Activated CD4-positive, alpha-beta memory T cell treated with anti-CD3 and anti-CD28 coated beads for 36 hours (primary cell): ENCODE data around the gene SRPK2. TPM values are rescaled to one million over a fixed set of nuclear protein-coding genes. Genes with fewer than 3 reads are reported as not detected.
"Not testable (repeated sequence)": the region's sequence is repeated elsewhere in the genome, so short reads cannot be mapped to it uniquely, and the experiment has no call there.

Experiments used
- CTCF ChIA-PET: fragments of 350-600 bp; sonication (Branson Sonifier 250); formaldehyde crosslinking; loops from one replicate; lab custom pipeline; 2021; ENCODE audit warnings: antibody characterized with exemption, inconsistent platforms; lab: Charles Lee
- POLR2A ChIA-PET: fragments of 350-600 bp; sonication (Branson Sonifier 250); formaldehyde crosslinking; loops from one replicate; lab custom pipeline; 2021; ENCODE audit warnings: antibody characterized with exemption; lab: Charles Lee
- DNase-seq: peaks from one replicate; pipeline ENCODE4 v3.0.0-alpha.2; 2020
- H3K27ac Mint-ChIP-seq: one replicate; pipeline ENCODE4 v1.8.0; 2021; ENCODE audit warnings: mixed read lengths
- H3K27me3 Mint-ChIP-seq: one replicate; pipeline ENCODE4 v1.8.0; 2021; ENCODE audit warnings: mixed read lengths
- H3K36me3 Mint-ChIP-seq: one replicate; pipeline ENCODE4 v1.8.0; 2021; ENCODE audit warnings: mixed read lengths
- H3K4me1 Mint-ChIP-seq: one replicate; pipeline ENCODE4 v1.8.0; 2021; ENCODE audit warnings: low read depth, mixed read lengths
- H3K4me3 Mint-ChIP-seq: one replicate; pipeline ENCODE4 v1.8.0; 2021; ENCODE audit warnings: mild to moderate bottlenecking, mixed read lengths
- H3K9me3 Mint-ChIP-seq: one replicate; pipeline ENCODE4 v1.8.0; 2021; ENCODE audit warnings: mixed read lengths
- intact Hi-C: fragments of 100-400 bp; cut with micrococcal nuclease; formaldehyde crosslinking; loops from one replicate; pipeline ENCODE4 v1.15.1; 2023
- total RNA-seq, 2 experiments: library from RNA; stranded (reverse); gene quantifications; one replicate each; pipeline ENCODE4 v1.2.3, GENCODE V29; 2021

The SRPK2 gene
- 10 to 100 TPM; 39.1 to 40.6 TPM for total RNA-seq

DNA sequence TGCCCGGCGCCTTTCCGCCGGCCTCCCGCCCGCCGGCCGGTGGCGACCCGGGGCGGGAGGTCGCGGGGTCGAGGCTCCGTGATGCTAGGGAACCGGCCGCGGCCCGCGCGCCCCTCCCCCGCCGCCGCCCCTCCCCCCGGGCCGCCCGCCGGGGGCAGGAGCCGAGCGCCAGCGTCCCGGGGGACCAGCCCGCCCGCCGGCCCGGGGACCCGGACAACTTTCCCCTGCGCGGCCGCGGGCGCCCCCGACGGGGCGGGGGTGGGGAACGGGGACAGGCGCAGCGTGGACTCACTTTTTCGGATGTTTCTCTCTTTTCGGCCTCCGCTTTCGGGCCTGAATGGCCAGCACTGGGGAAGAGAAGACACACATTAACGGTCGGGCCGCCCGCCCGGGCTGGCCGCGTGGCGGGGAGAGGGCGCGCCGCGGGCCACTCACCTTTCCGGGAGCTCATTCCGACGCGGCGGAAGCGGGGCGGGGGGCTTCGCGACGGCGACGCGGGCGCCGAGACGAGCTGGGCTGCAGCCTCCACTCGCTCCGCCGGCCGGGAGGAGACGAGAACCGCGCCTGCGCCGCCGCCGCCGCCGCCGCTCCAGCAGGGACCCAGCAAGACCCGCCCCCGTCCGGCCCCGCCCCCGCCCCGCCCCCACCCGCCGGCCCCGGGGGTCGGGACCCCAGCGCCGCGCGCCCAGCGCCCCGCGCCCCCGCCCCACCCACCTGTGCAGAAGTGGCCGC, at the start of gene SRPK2:
Gene SRPK2, minus strand, starts transcription at position 566 of the 732 bp plus-strand sequence.
- POLR2A ChIA-PET, result interaction anchor here (0.6 to 1.2 kb wide), 4 partner anchors 99 to 405 kb away, joined by 3 to 4 read pairs (median 4); no protein-coding TSS in a partner anchor
- peaks cover 32% of the 10 kb centered on the region for H3K4me1 Mint-ChIP-seq
- CTCF ChIA-PET, result interaction anchor here (0.7 to 1.6 kb wide), 4 partner anchors 10 to 266 kb away, joined by 3 to 4 read pairs (median 3); no protein-coding TSS in a partner anchor
- peaks cover 3% of the 10 kb centered on the region for H3K36me3 Mint-ChIP-seq
- H3K27ac Mint-ChIP-seq, result peak within 1 kb of the TSS; percentile 69
- peak; percentile 84 for DNase-seq
- peak within 1 kb of the TSS; percentile 84 for H3K4me3 Mint-ChIP-seq
- no peaks in the 10 kb centered on the region for H3K9me3 Mint-ChIP-seq
- H3K27me3 Mint-ChIP-seq, result no peaks in the 10 kb centered on the region
- intact Hi-C loops, result loop anchor here (2.0 to 5.0 kb wide), 3 partner anchors 36 to 142 kb away; no protein-coding TSS in a partner anchor

DNA sequence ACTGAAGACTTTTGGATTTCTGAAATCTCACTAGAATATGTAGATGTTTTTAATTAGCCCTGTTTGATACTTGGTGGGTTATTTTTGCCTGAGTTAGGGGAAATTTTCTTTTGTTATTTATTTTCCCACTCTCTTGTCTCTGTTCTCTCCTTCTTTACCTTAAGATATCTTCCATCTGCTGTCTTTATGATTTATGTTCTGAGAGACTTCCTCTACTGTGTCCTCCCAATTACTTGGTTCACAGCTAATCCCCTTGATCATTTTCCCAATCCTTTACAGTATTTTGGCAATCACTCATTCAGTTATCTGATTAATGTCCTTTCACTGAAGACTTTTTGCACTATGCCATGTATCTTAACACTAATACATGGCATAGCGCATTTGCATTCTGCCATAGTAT, 49.5 kb upstream of the SRPK2 start:
- Mint-ChIP-seq H3K27ac (no peak overlapping the region), H3K27me3 (no peaks in the 10 kb centered on the region), H3K9me3 (no peaks in the 10 kb centered on the region), H3K4me1 (peaks cover 11% of the 10 kb centered on the region), H3K36me3 (no peaks in the 10 kb centered on the region), H3K4me3 (no peak overlapping the region)
- DNase-seq, result no peak
- CTCF ChIA-PET, result interaction anchor here (1.6 kb wide), 1 partner anchor 8 kb away, joined by 6 read pairs; no protein-coding TSS in a partner anchor
- POLR2A ChIA-PET, result interaction anchor here (0.9 kb wide), 1 partner anchor 12 kb away, joined by 3 read pairs; no protein-coding TSS in a partner anchor
- intact Hi-C loops, result loop anchor here (10.0 kb wide), 1 partner anchor 47 kb away; no protein-coding TSS in a partner anchor

DNA sequence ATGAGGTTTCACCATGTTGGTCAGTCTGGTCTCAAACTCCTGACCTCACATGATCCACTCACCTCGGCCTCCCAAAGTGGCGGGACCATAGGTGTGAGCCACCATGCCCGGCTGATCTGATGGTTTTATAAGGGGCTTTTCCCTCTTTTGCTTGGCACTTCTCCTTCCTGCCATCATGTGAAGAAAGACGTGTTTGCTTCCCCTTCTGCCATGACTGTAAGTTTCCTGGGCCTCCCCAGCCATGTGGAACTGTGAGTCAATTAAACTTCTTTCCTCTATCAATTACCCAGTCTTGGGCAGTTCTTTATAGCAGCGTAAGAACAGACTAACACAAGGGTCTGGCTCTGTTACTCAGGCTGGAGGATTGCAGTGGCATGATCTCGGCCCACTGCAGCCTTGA, 48.6 kb upstream of the SRPK2 start:
- CTCF ChIA-PET, H3K36me3 Mint-ChIP-seq, H3K27me3 Mint-ChIP-seq, H3K4me3 Mint-ChIP-seq, H3K9me3 Mint-ChIP-seq, POLR2A ChIA-PET, H3K27ac Mint-ChIP-seq, DNase-seq: not testable (repeated sequence)
- peaks cover 11% of the 10 kb centered on the region for H3K4me1 Mint-ChIP-seq
- intact Hi-C loops, result loop anchor here (10.0 kb wide), 1 partner anchor 47 kb away; no protein-coding TSS in a partner anchor

DNA sequence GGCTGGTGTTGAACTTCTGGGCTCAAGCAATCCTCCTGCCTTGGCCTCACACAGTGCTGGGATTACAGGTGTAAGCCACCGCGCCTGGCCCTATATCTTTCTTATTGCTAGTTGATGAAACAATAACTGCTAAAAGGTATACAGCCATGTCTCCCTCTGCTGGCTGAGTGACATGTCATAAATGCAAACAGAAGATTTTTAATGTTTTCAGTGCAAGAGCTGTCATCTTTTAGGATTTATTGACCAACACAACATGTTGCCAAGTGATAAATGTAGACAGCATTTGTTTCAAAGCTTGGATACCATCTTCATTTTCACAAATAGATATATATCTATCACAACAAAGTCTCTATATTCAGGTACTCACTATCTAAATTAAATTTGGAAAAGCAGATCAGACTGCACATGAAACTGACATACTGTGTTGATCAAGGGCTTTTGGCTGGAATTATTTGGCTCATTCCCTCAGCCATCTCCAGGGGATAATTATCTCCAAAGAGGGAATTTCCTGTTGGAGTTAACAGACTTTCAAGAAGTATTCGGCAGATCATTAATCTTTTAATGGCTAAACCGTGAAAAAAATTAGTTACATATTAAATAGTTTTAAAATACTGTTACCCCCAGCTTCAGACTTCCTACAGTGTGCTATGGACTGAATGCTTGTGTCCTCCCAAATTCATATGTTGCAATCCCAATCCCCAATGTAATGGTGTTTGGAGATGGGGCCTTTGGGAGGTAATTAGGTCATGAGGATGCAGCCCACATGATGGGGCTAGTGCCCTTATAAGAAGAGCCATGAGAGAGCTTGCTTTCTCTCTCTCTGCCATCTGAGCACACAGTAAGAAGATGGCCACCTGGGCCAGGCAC, 41.3 kb upstream of the SRPK2 start:
- ChIA-PET POLR2A (no interaction called here), CTCF (interaction anchor here (0.6 to 2.0 kb wide), 13 partner anchors 9 to 540 kb away, joined by 3 to 8 read pairs (median 4); no protein-coding TSS in a partner anchor)
- Mint-ChIP-seq H3K36me3 (no peaks in the 10 kb centered on the region), H3K27ac (no peak overlapping the region), H3K4me1 (peaks cover 19% of the 10 kb centered on the region), H3K9me3 (no peaks in the 10 kb centered on the region), H3K27me3 (no peaks in the 10 kb centered on the region), H3K4me3 (no peak overlapping the region)
- intact Hi-C loops, result loop anchor here (1.0 to 10.0 kb wide), 8 partner anchors 38 to 507 kb away; no protein-coding TSS in a partner anchor
- DNase-seq, result peak; percentile 57

DNA sequence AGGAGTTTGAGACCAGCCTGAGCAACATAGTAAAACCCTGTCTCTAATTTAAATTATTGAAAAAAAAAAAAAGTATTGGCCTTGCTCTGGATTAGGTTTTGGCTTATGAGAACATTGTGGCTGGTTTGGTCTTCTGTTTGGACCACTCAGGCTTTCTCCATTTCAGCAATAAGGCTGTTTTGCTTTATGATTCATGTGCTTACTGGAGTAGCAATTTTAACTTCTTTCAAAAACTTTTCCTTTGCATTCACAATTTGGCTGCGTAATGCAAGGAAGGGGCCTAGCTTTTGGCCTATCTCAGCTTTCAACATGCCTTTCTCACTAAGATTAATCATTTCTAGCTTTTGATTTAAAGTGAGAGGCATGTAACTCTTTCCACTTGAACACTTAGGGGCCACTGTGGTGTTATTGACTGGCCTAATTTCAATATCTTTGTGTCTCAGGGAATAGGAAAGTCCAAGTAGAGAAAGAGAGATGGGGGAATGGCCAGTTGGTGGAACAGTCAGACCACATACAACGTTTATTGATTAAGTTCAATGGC, 38.0 kb upstream of the SRPK2 start:
- peaks cover 19% of the 10 kb centered on the region for H3K4me1 Mint-ChIP-seq
- H3K27me3 Mint-ChIP-seq, result no peaks in the 10 kb centered on the region
- ChIA-PET CTCF (interaction anchor here (0.6 to 1.2 kb wide), 6 partner anchors 14 to 1836 kb away, joined by 3 to 6 read pairs (median 3); no protein-coding TSS in a partner anchor), POLR2A (interaction anchor here (0.7 to 1.0 kb wide), 3 partner anchors 12 to 297 kb away, joined by 3 to 4 read pairs (median 3); no protein-coding TSS in a partner anchor)
- no peaks in the 10 kb centered on the region for H3K36me3 Mint-ChIP-seq
- DNase-seq, result peak; percentile 38
- H3K4me3 Mint-ChIP-seq, result no peak overlapping the region
- intact Hi-C loops, result loop anchor here (2.0 to 5.0 kb wide), 5 partner anchors 34 to 484 kb away; no protein-coding TSS in a partner anchor
- H3K9me3 Mint-ChIP-seq, result no peaks in the 10 kb centered on the region
- peak overlapping the region; percentile 63 for H3K27ac Mint-ChIP-seq

DNA sequence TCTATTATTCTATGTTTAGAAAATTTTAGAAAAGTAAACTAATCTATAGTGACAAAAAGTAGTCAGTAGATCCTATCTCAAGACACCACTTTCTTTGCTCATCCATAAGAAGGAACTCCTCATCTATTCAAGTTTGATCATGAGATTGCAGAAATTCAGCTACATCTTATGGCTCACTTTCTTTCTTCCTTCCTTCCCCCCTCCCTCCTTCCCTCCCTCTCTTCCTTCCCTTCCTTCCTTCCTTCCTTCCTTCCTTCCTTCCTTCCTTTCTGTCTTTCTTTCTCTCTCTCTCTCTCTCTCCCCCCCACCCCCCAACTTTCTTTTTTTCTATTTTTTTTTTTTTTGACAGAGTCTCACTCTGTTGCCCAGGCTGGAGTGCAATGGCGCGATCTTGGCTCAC, 35.3 kb upstream of the SRPK2 start:
- no peak overlapping the region for H3K27ac Mint-ChIP-seq
- intact Hi-C loops, result no loop called here
- CTCF ChIA-PET, result no interaction called here
- no peak overlapping the region for H3K4me3 Mint-ChIP-seq
- peaks cover 16% of the 10 kb centered on the region for H3K4me1 Mint-ChIP-seq
- H3K36me3 Mint-ChIP-seq, result no peaks in the 10 kb centered on the region
- POLR2A ChIA-PET, result no interaction called here
- no peaks in the 10 kb centered on the region for H3K27me3 Mint-ChIP-seq
- H3K9me3 Mint-ChIP-seq, result no peaks in the 10 kb centered on the region
- DNase-seq, result no peak

DNA sequence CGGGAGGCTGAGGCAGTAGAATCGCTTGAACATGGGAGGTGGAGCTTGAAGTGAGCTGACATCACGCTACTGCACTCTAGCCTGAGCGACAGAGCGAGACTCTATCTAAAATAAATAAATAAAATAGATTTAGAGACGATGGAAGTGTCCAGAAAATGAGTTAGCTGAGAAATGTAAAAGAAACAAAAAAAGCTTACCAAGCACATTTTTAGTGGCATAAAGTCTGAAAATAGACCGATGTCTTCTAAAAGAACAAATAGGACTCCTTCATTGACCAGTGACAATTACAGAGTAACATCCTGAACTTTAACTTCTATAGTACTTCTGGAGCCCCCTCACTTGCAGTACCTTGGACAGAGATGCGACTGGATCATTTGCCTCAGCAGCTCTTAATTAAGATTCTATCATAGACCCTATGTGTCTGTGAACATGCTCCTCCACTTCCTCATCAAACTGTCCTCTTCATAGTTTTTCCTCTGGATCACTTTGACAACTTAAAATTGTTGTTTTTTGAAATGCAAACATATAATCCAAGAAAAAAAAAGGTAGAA, 25.2 kb upstream of the SRPK2 start:
- Mint-ChIP-seq H3K9me3 (no peaks in the 10 kb centered on the region), H3K36me3 (no peaks in the 10 kb centered on the region), H3K4me3 (no peak overlapping the region), H3K4me1 (no peaks in the 10 kb centered on the region), H3K27me3 (no peaks in the 10 kb centered on the region), H3K27ac (no peak overlapping the region)
- POLR2A ChIA-PET, result no interaction called here
- no peak for DNase-seq
- CTCF ChIA-PET, result interaction anchor here (1.3 kb wide), 1 partner anchor 15 kb away, joined by 4 read pairs; no protein-coding TSS in a partner anchor
- intact Hi-C loops, result no loop called here

DNA sequence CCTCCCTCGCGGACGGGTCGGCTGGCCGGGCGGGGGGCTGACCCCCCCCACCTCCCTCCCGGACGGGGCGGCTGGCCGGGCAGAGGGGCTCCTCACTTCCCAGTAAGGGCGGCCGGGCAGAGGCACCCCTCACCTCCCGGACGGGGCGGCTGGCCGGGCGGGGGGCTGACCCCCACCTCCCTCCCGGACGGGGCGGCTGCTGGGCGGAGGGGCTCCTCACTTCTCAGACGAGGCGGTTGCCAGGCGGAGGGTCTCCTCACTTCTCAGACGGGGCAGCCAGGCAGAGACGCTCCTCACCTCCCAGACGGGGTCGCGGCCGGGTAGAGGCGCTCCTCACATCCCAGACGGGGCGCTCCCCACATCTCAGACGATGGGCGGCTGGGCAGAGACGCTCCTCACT, 22.1 kb upstream of the SRPK2 start:
- H3K4me3 Mint-ChIP-seq, CTCF ChIA-PET, H3K27me3 Mint-ChIP-seq, H3K4me1 Mint-ChIP-seq, H3K36me3 Mint-ChIP-seq, POLR2A ChIA-PET, intact Hi-C loops, H3K9me3 Mint-ChIP-seq, DNase-seq, H3K27ac Mint-ChIP-seq: not testable (repeated sequence)

DNA sequence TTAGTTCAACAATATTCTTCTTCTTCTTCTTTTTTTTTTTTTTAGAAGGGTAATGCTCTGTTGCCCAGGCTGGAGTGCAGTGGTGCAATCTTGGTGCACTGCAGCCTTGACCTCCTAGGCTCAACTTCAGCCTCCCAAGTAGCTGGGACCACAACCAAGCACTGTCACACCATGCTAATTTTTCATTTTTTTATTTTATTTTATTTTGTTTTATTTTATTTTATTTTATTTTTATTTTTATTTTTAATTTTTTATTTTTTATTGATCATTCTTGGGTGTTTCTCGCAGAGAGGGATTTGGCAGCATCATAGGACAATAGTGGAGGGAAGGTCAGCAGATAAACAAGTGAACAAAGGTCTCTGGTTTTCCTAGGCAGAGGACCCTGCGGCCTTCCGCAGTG, 21.1 kb upstream of the SRPK2 start:
- POLR2A ChIA-PET, result interaction anchor here (0.6 kb wide), 1 partner anchor 33 kb away, joined by 3 read pairs; no protein-coding TSS in a partner anchor
- H3K4me1 Mint-ChIP-seq, H3K36me3 Mint-ChIP-seq, H3K4me3 Mint-ChIP-seq, H3K9me3 Mint-ChIP-seq, DNase-seq, CTCF ChIA-PET, intact Hi-C loops, H3K27me3 Mint-ChIP-seq, H3K27ac Mint-ChIP-seq: not testable (repeated sequence)

DNA sequence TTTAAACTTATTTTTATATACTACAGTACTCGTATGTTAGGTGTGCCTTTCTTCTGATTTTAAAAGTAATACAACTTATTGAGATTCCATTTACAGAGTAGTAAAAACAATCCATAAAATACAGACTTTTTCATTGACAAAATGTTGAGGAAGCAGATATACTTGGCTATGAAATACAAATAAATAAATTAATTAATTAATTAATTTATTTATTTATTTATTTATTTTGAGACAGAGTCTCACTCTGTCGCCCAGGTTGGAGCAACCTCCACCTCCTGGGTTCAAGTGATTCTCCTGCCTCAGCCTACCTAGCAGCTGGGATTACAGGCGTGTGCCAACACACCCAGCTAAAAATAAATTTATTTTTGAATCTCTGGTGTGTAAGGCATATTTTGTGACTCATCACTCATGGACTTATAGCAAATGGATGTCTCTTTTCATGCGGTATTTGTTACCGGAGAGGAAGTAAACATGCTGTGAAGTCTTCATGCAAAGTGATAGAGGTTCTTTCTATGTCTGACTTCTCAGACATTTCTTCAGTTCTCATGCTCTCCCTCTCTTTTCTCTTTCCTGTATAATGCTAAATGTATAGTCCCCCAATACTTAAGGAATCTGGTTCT, 20.2 kb upstream of the SRPK2 start:
- ChIA-PET POLR2A (interaction anchor here (0.6 kb wide), 1 partner anchor 34 kb away, joined by 3 read pairs; no protein-coding TSS in a partner anchor), CTCF (no interaction called here)
- Mint-ChIP-seq H3K27ac (no peak overlapping the region), H3K9me3 (no peaks in the 10 kb centered on the region), H3K36me3 (no peaks in the 10 kb centered on the region), H3K4me3 (no peak overlapping the region), H3K4me1 (no peaks in the 10 kb centered on the region), H3K27me3 (no peaks in the 10 kb centered on the region)
- intact Hi-C loops, result no loop called here
- DNase-seq, result no peak

DNA sequence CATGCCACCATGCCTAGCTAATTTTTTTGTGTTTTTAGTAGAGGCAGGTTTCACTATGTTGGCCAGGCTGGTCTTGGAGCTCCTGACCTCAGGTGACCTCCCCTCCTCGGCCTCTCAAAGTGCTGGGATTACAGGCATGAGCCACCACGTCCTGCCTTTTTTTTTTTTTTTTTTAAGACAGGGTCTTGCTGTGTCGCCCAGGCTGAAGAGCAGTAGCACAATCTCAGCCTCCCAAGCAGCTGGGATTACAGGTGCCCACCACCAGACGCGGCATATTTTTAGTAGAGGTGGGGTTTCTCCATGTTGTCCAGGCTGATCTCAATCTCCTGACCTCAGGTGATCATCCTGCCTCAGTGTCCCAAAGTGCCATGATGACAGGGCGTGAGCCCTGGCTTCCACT, 14.4 kb upstream of the SRPK2 start:
- no peak overlapping the region for H3K27ac Mint-ChIP-seq
- intact Hi-C loops, result no loop called here
- CTCF ChIA-PET, result no interaction called here
- POLR2A ChIA-PET, result interaction anchor here (0.8 kb wide), 1 partner anchor 23 kb away, joined by 3 read pairs; no protein-coding TSS in a partner anchor
- no peak for DNase-seq
- H3K4me3 Mint-ChIP-seq, result no peak overlapping the region
- no peaks in the 10 kb centered on the region for H3K4me1 Mint-ChIP-seq
- H3K9me3 Mint-ChIP-seq, result no peaks in the 10 kb centered on the region
- H3K36me3 Mint-ChIP-seq, result no peaks in the 10 kb centered on the region
- H3K27me3 Mint-ChIP-seq, result no peaks in the 10 kb centered on the region
